H1 (cell line): Measurements from ENCODE around the gene TRPV6. TPM values are rescaled to one million over a fixed set of nuclear protein-coding genes. Genes with fewer than 3 reads are reported as not detected.

Source experiments
- CTCF ChIA-PET: fragments of 300-600 bp; sonication (Branson Sonifier 250); formaldehyde crosslinking; loops from one replicate; lab custom pipeline; 2021; ENCODE audit not compliant: partially characterized antibody; lab: Charles Lee
- POLR2A ChIA-PET: fragments of 300-600 bp; sonication (Branson Sonifier 250); formaldehyde crosslinking; loops from one replicate; lab custom pipeline; 2021; ENCODE audit warnings: inconsistent platforms; ENCODE audit not compliant: partially characterized antibody; lab: Charles Lee
- DNase-seq, 2 experiments: peaks; one replicate each; pipeline versions ENCODE4 v3.0.0 to v3.0.0-alpha.2; 2010 to 2022; ENCODE audit warnings: low spot score in 2 of 2, low read depth in 1 of 2, mixed read lengths in 1 of 2
- FAIRE-seq: peaks from 2 replicates; lab custom pipeline; 2011; peaks lifted over from hg19 to GRCh38; lab: Jason Lieb, UNC
- H2AFZ ChIP-seq: 2 replicates; pipeline ENCODE4 v1.8.1; 2012; ENCODE audit warnings: low read length, inconsistent platforms
- H2AK5ac ChIP-seq: 2 replicates; pipeline ENCODE4 v1.6.1; 2013; ENCODE audit warnings: low read depth, low read length
- H2BK120ac ChIP-seq: replicated peaks from 2 replicates; pipeline ENCODE3; 2013; ENCODE audit warnings: low read depth, low read length, inconsistent platforms
- H2BK12ac ChIP-seq: 2 replicates; pipeline ENCODE4 v1.6.1; 2013; ENCODE audit warnings: low read depth, low read length
- H2BK15ac ChIP-seq: 2 replicates; pipeline ENCODE4 v1.6.1; 2013; ENCODE audit warnings: low read length
- H2BK20ac ChIP-seq: 2 replicates; pipeline ENCODE4 v1.6.1; 2013; ENCODE audit warnings: low read length
- H2BK5ac ChIP-seq: 2 replicates; pipeline ENCODE4 v1.6.1; 2013; ENCODE audit warnings: low read depth, low read length
- H3K14ac ChIP-seq: 2 replicates; pipeline ENCODE4 v1.6.1; 2013; ENCODE audit warnings: inconsistent platforms; ENCODE audit not compliant: insufficient read length
- H3K18ac ChIP-seq: 2 replicates; pipeline ENCODE4 v1.6.1; 2013; ENCODE audit warnings: low read length; ENCODE audit errors: extremely low read depth
- H3K23ac ChIP-seq: 2 replicates; pipeline ENCODE4 v1.6.1; 2013; ENCODE audit warnings: inconsistent platforms; ENCODE audit not compliant: insufficient read length
- H3K23me2 ChIP-seq: 2 replicates; pipeline ENCODE4 v1.6.1; 2013; ENCODE audit warnings: low read depth, low read length
- H3K27ac ChIP-seq: 2 replicates; pipeline ENCODE4 v1.6.1; 2011; ENCODE audit warnings: low read depth, low read length, inconsistent platforms
- H3K27me3 ChIP-seq, 4 experiments: replicated peaks in 1 of 4; 1 replicate in 1 of 4; 2 replicates in 3 of 4; pipeline versions ENCODE4 v1.6.1 to v1.8.1; 2011 to 2013; ENCODE audit warnings: low read length in 3 of 4, mild to moderate bottlenecking in 3 of 4, inconsistent platforms in 2 of 4, mixed read lengths in 2 of 4, moderate library complexity in 1 of 4; ENCODE audit not compliant: control insufficient read depth in 3 of 4, insufficient read depth in 3 of 4; ENCODE audit errors: extremely low read depth in 1 of 4
- H3K36me3 ChIP-seq, 4 experiments: 2 replicates each; pipeline versions ENCODE4 v1.6.1 to v1.8.1; 2011 to 2013; ENCODE audit warnings: mild to moderate bottlenecking in 4 of 4, low read length in 3 of 4, moderate library complexity in 2 of 4, control low read depth in 1 of 4, inconsistent platforms in 1 of 4; ENCODE audit not compliant: insufficient read depth in 4 of 4, control insufficient read depth in 2 of 4
- H3K4ac ChIP-seq: replicated peaks from 2 replicates; pipeline ENCODE3; 2013; ENCODE audit warnings: low read length, low read depth, mixed read lengths, inconsistent platforms; ENCODE audit not compliant: insufficient read length
- H3K4me1 ChIP-seq, 4 experiments: replicated peaks in 1 of 4; 1 replicate in 1 of 4; 2 replicates in 3 of 4; pipeline versions ENCODE4 v1.6.1 to v1.8.1; 2011 to 2013; ENCODE audit warnings: low read length in 3 of 4, inconsistent platforms in 2 of 4, mixed read lengths in 1 of 4; ENCODE audit not compliant: insufficient read depth in 4 of 4, control insufficient read depth in 3 of 4
- H3K4me2 ChIP-seq, 2 experiments: 2 replicates each; pipeline versions ENCODE4 v1.6.1 to v1.8.1; 2011 to 2013; ENCODE audit warnings: low read depth in 2 of 2, low read length in 2 of 2, control low read depth in 1 of 2, inconsistent platforms in 1 of 2, mild to moderate bottlenecking in 1 of 2; ENCODE audit not compliant: insufficient read depth in 1 of 2
- H3K4me3 ChIP-seq, 4 experiments: fragments of 200-600, 300-600 bp in 1 of 4; sonication (generic), shearing (Covaris generic), sonication (Bioruptor Twin) in 1 of 4; 2 replicates each; pipeline versions ENCODE4 v1.5.1 to v1.8.1; 2011 to 2016; ENCODE audit warnings: low read length in 4 of 4, low read depth in 3 of 4, control low read depth in 2 of 4, inconsistent platforms in 2 of 4, mild to moderate bottlenecking in 2 of 4, mixed read lengths in 1 of 4, moderate library complexity in 1 of 4; ENCODE audit not compliant: insufficient read depth in 2 of 4; ENCODE audit errors: extremely low read depth in 1 of 4
- H3K56ac ChIP-seq: replicated peaks from 2 replicates; pipeline ENCODE3; 2013; ENCODE audit warnings: low read depth, mild to moderate bottlenecking, mixed read lengths, low read length, inconsistent platforms; ENCODE audit not compliant: insufficient read length
- H3K79me1 ChIP-seq: 2 replicates; pipeline ENCODE4 v1.6.1; 2013; ENCODE audit warnings: low read depth, low read length, control low read depth
- H3K79me2 ChIP-seq, 2 experiments: 2 replicates each; pipeline versions ENCODE4 v1.6.1 to v1.8.1; 2012 to 2013; ENCODE audit warnings: low read length in 2 of 2, mild to moderate bottlenecking in 2 of 2, inconsistent platforms in 1 of 2; ENCODE audit not compliant: insufficient read depth in 2 of 2, control insufficient read depth in 1 of 2
- H3K9ac ChIP-seq, 4 experiments: replicated peaks in 1 of 4; 1 replicate in 1 of 4; 2 replicates in 3 of 4; pipeline versions ENCODE4 v1.6.1 to v1.8.1; 2011 to 2013; ENCODE audit warnings: low read depth in 3 of 4, low read length in 3 of 4, control low read depth in 2 of 4, mild to moderate bottlenecking in 2 of 4, moderate library complexity in 2 of 4, inconsistent platforms in 1 of 4; ENCODE audit errors: extremely low read depth in 1 of 4
- H3K9me3 ChIP-seq, 2 experiments: 2 replicates each; pipeline versions ENCODE4 v1.6.1 to v1.8.1; 2012 to 2013; ENCODE audit warnings: mild to moderate bottlenecking in 2 of 2, moderate library complexity in 2 of 2, control low read depth in 1 of 2, inconsistent platforms in 1 of 2, low read depth in 1 of 2, low read length in 1 of 2, mixed read lengths in 1 of 2; ENCODE audit not compliant: insufficient read depth in 2 of 2
- H4K20me1 ChIP-seq, 2 experiments: replicated peaks in 1 of 2; 2 replicates each; pipeline versions ENCODE3 to v1.8.1; 2011 to 2013; ENCODE audit warnings: inconsistent platforms in 2 of 2, low read length in 2 of 2, mild to moderate bottlenecking in 1 of 2; ENCODE audit not compliant: insufficient read depth in 2 of 2, control insufficient read depth in 1 of 2
- H4K5ac ChIP-seq: 2 replicates; pipeline ENCODE4 v1.6.1; 2013; ENCODE audit warnings: low read length, low read depth, mixed read lengths, inconsistent platforms; ENCODE audit not compliant: insufficient read length
- H4K8ac ChIP-seq: 2 replicates; pipeline ENCODE4 v1.8.0; 2013; ENCODE audit warnings: mild to moderate bottlenecking, moderate library complexity, low read length, inconsistent platforms; ENCODE audit not compliant: insufficient read depth; ENCODE audit errors: extremely low read depth
- H4K91ac ChIP-seq: replicated peaks from 2 replicates; pipeline ENCODE3; 2013; ENCODE audit warnings: low read length, mixed read lengths, inconsistent platforms; ENCODE audit not compliant: insufficient read length
- ASH2L ChIP-seq: fragments of 200-600, 300-600 bp; sonication (generic); IDR thresholded peaks from one replicate; pipeline ENCODE4 v1.7.1; 2017; ENCODE audit warnings: low read length
- JUN ChIP-seq: IDR thresholded peaks from 2 replicates; pipeline ENCODE4 v1.6.1; 2011; ENCODE audit warnings: low read depth, mild to moderate bottlenecking, improper control_type of control experiment, low read length
- RBBP5 ChIP-seq: IDR thresholded peaks from 2 replicates; pipeline ENCODE4 v1.7.1; 2012; ENCODE audit warnings: low read depth, mild to moderate bottlenecking, inconsistent platforms, low read length, moderate library complexity, borderline replicate concordance
- RFX5 ChIP-seq: IDR thresholded peaks from 2 replicates; pipeline ENCODE4 v1.6.1; 2011; ENCODE audit warnings: low read depth, low read length, improper control_type of control experiment, borderline replicate concordance
- SIN3A ChIP-seq, 2 experiments: IDR thresholded peaks in 1 of 2; conservative IDR thresholded peaks in 1 of 2; 2 replicates each; pipeline ENCODE4 v1.6.1; 2011 to 2012; ENCODE audit warnings: low read length in 2 of 2, improper control_type of control experiment in 1 of 2, low read depth in 1 of 2, mild to moderate bottlenecking in 1 of 2
- SP2 ChIP-seq: IDR thresholded peaks from 2 replicates; pipeline ENCODE4 v1.6.1; 2012; ENCODE audit warnings: mild to moderate bottlenecking, low read length, inconsistent platforms
- SP4 ChIP-seq: IDR thresholded peaks from 2 replicates; pipeline ENCODE4 v1.6.1; 2012; ENCODE audit warnings: low read length, inconsistent platforms
- SRF ChIP-seq: IDR thresholded peaks from 2 replicates; pipeline ENCODE4 v1.6.1; 2011; ENCODE audit warnings: mild to moderate bottlenecking, low read depth, low read length, moderate library complexity
- SUZ12 ChIP-seq: fragments of 200-600 bp; sonication (generic); IDR thresholded peaks from 2 replicates; pipeline ENCODE4 v1.6.1; 2012; ENCODE audit warnings: mild to moderate bottlenecking, inconsistent platforms, low read length, moderate library complexity, mixed read lengths
- TAF1 ChIP-seq: IDR thresholded peaks from 2 replicates; pipeline ENCODE4 v1.6.1; 2011; ENCODE audit warnings: mild to moderate bottlenecking, low read depth, low read length
- TAF7 ChIP-seq: optimal IDR thresholded peaks from 2 replicates; pipeline ENCODE3; 2011; ENCODE audit warnings: low read depth, mild to moderate bottlenecking, inconsistent platforms, low read length, moderate library complexity, borderline replicate concordance
- YY1 ChIP-seq: IDR thresholded peaks from 2 replicates; pipeline ENCODE4 v1.6.1; 2011; ENCODE audit warnings: low read depth, mild to moderate bottlenecking, low read length
- ZNF274 ChIP-seq: IDR thresholded peaks from 2 replicates; pipeline ENCODE4 v1.7.0; 2012; ENCODE audit warnings: low read length, borderline replicate concordance; ENCODE audit errors: extremely low read depth
- WGBS, 2 experiments: shearing (Covaris generic) in 1 of 2; methylation state at CpG; one replicate each; pipeline versions ENCODE4 v1.1.6 to v1.1.7; 2013 to 2015; ENCODE audit warnings: low lambda C conversion rate in 2 of 2, mixed read lengths in 2 of 2, inconsistent platforms in 1 of 2, low coverage in 1 of 2, missing lambda C conversion rate in 1 of 2; ENCODE audit not compliant: insufficient replicate concordance in 2 of 2, insufficient coverage in 1 of 2, insufficient read length in 1 of 2; ENCODE audit errors: extremely low coverage in 1 of 2, missing lambda C conversion rate in 1 of 2; 5-methylcytosine and 5-hydroxymethylcytosine counted together
- polyA plus RNA-seq, 7 experiments: library from polyadenylated mRNA; depleted of rRNA in 3 of 7; stranded (reverse) in 5 of 7; unstranded in 2 of 7; fragments of >200 nt in 5 of 7; fragments of 200-250 nt in 2 of 7; gene quantifications; 1 replicate in 5 of 7; 2 replicates in 1 of 7; 4 replicates in 1 of 7; pipeline versions ENCODE4 v1.2.1 to v1.2.3, GENCODE V29; 2011 to 2013; ENCODE audit warnings: missing spikeins in 2 of 7, mixed read lengths in 2 of 7
- total RNA-seq: library from RNA; stranded (reverse); fragmentation: NEBNext Ultra II Directional; extraction: Animal tissue kit (Norgen Biotek cat#: 25700); gene quantifications from 2 replicates; pipeline ENCODE4 v1.2.1, GENCODE V29; 2021

TRPV6 gene
- total and polyA plus RNA-seq, 2 of the 8 experiments (the other 6 are each of a cell fraction or from before 2014, with no cell fraction given): 0.52 to 1.1 TPM

DNA sequence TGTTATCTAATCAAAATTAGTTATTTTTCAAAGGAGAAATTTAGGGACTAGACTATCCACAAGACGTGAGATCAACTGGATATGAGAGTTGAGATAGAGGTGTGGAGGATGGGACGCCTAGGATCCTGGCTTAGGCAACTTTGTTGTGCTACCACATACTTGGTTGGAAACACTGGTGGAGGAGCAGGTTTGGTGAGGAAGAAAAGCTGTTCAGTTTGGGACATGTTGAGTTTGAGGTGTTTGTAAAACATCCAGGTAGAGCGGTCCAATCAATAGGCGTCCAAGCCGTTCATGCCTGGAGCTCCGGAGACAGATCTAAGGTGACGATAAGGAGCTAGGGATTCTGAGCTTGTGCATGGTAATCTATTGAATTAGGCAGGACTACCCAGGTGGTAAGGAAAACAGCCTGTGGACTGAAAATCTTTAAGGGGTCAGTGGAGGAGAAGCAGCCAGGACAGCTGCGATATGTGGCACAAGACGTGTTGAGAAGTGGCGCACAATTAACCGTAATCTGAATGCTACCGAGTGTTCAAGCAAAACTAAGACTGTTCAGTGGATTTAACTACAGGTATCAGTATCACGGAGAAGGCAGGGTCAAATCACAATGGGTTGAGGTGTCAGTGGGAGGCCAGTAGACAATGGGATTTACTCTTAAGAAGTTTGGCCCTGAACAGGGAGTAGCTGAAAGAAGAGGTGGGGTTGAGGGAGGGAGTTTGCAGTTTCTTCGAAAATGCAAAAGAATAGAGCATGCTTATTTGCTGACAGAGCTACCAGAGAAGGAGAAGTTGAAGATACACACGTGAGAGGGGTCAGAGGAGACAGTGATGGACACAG, 16.1 kb upstream of the TRPV6 start:
- H3K4me2 ChIP-seq: no peak overlapping the region; a peak in 1 of 4 replicates
- CTCF ChIA-PET: interaction anchor here (0.6 to 5.0 kb wide), 16 partner anchors 8 to 314 kb away, joined by 3 to 34 read pairs (median 4); partner anchors contain the start of gene KEL
- TF ChIP-seq YY1: no peak
- TF ChIP-seq SIN3A (conservative IDR thresholded peaks at IDR 0.05 in 1 of 2, IDR thresholded peaks at IDR 0.05 in 1 of 2; ENCODE audit: low read depth in 1 of 2, low read length in 2 of 2): no peak
- TF ChIP-seq SUZ12: no peak
- TF ChIP-seq RBBP5: no peak
- TF ChIP-seq TAF7: no peak
- no peak for TF ChIP-seq ASH2L
- TF ChIP-seq SP2: no peak
- no peak for TF ChIP-seq JUN
- no peak for TF ChIP-seq RFX5
- TF ChIP-seq TAF1: no peak
- TF ChIP-seq ZNF274: no peak
- no peak for TF ChIP-seq SRF
- no peak for TF ChIP-seq SP4

More for the DNA sequence above, 16.1 kb upstream of the TRPV6 start:
- peaks cover 0 to 3% (median 0%) of the 10 kb centered on the region in 4 experiments; a peak in 1 of 7 replicates for H3K4me1 ChIP-seq
- POLR2A ChIA-PET: interaction anchor here (1.1 kb wide), 1 partner anchor 15 kb away, joined by 4 read pairs; no protein-coding TSS in a partner anchor
- no peak overlapping the region for H3K23ac ChIP-seq
- no peak overlapping the region for H2BK120ac ChIP-seq
- H3K18ac ChIP-seq: no peak overlapping the region
- no peak overlapping the region for H4K5ac ChIP-seq
- FAIRE-seq (no peak), DNase-seq (no peak)
- H3K56ac ChIP-seq: no peak overlapping the region
- no peaks in the 10 kb centered on the region for H3K79me2 ChIP-seq
- no peak overlapping the region for H2BK15ac ChIP-seq
- no peaks in the 10 kb centered on the region for H3K36me3 ChIP-seq
- H2BK20ac ChIP-seq: no peak overlapping the region
- H3K4ac ChIP-seq: no peak overlapping the region
- H3K79me1 ChIP-seq: no peaks in the 10 kb centered on the region
- no peak overlapping the region for H3K4me3 ChIP-seq
- no peak overlapping the region for H4K8ac ChIP-seq
- no peak overlapping the region for H2BK12ac ChIP-seq
- no peak overlapping the region for H2AK5ac ChIP-seq
- no peak overlapping the region for H3K9ac ChIP-seq
- no peaks in the 10 kb centered on the region; a peak in 1 of 7 replicates for H3K27me3 ChIP-seq
- H2BK5ac ChIP-seq: no peak overlapping the region
- 83% methylated on average over 15 of the region's 15 CpGs; no CpG with 5 or more reads in 1 of the 2 experiments for WGBS, 2 experiments
- H4K20me1 ChIP-seq: no peaks in the 10 kb centered on the region
- H4K91ac ChIP-seq: no peak overlapping the region
- no peaks in the 10 kb centered on the region for H3K23me2 ChIP-seq
- H3K14ac ChIP-seq: no peak overlapping the region
- no peak overlapping the region for H3K27ac ChIP-seq
- peaks cover 19 to 23% of the 10 kb centered on the region in 2 experiments for H3K9me3 ChIP-seq
- H2AFZ ChIP-seq: no peak overlapping the region
